ENCODE measurements around the gene ITPR3. TPM values are rescaled to one million over a fixed set of nuclear protein-coding genes. Genes with fewer than 3 reads are reported as not detected.

The ITPR3 gene
- total RNA-seq, 2 experiments from 2014 or later, result 56.6 to 83.5 TPM

DNA sequence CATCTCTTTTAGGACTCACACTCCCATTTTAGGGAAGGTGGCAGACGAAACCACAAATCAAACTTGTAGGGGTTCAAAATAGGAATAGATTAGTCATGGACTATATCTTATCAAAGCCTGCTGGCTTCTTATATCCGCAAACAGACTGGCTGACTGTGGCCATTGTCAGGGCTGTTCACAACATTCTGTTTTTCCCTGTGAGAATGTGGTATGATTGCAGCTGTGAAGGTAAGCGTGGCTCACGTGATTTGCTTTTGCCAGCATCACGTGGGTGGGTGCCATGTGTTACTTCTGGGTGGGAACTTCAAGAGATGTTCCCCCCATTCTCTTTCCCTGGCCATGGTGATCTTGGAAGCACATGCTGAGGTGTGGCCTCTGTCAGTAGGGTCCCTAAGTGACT is 119.7 kb downstream of the ITPR3 start:
- Histone ChIP-seq H3K4me1 (ENCODE audit: insufficient read depth, low read length, poor library complexity, severe bottlenecking) (no peaks in the 10 kb centered on the region), H3K9me2 (ENCODE audit: insufficient read depth, low read length) (no peaks in the 10 kb centered on the region), H3K4me2 (ENCODE audit: low read length) (no peak overlapping the region), H3K79me2 (ENCODE audit: insufficient read depth, low read depth, low read length) (no peaks in the 10 kb centered on the region), H4K20me1 (ENCODE audit: insufficient read depth, low read length) (no peaks in the 10 kb centered on the region), H3K36me3 (ENCODE audit: insufficient read depth, low read length) (no peaks in the 10 kb centered on the region), H2AFZ (ENCODE audit: low read length) (no peak overlapping the region), H3K4me3 (ENCODE audit: low read depth, low read length, poor library complexity, severe bottlenecking) (no peak overlapping the region), H3K27ac (ENCODE audit: low read depth, low read length, poor library complexity, severe bottlenecking) (no peak overlapping the region), H3K9me3 (ENCODE audit: low read length) (no peaks in the 10 kb centered on the region)
- TF ChIP-seq, protein P1, sequence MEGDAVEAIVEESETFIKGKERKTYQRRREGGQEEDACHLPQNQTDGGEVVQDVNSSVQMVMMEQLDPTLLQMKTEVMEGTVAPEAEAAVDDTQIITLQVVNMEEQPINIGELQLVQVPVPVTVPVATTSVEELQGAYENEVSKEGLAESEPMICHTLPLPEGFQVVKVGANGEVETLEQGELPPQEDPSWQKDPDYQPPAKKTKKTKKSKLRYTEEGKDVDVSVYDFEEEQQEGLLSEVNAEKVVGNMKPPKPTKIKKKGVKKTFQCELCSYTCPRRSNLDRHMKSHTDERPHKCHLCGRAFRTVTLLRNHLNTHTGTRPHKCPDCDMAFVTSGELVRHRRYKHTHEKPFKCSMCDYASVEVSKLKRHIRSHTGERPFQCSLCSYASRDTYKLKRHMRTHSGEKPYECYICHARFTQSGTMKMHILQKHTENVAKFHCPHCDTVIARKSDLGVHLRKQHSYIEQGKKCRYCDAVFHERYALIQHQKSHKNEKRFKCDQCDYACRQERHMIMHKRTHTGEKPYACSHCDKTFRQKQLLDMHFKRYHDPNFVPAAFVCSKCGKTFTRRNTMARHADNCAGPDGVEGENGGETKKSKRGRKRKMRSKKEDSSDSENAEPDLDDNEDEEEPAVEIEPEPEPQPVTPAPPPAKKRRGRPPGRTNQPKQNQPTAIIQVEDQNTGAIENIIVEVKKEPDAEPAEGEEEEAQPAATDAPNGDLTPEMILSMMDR (conservative IDR thresholded peaks at IDR 0.05; ENCODE audit: low read length), result no peak
- TF ChIP-seq EZH2phosphoT487 (IDR thresholded peaks at IDR 0.05; ENCODE audit: borderline replicate concordance, low read depth, low read length), result no peak
- DNase-seq (ENCODE audit: low spot score), result no peak
- CTCF ChIA-PET (ENCODE audit: unreplicated experiment), result interaction anchor here (0.6 kb wide), 1 partner anchor 291 kb away, joined by 3 read pairs; no protein-coding TSS in a partner anchor
- intact Hi-C loops (cut with micrococcal nuclease; ENCODE audit: unreplicated experiment), result loop anchor here (10.0 kb wide), 1 partner anchor 414 kb away; no protein-coding TSS in a partner anchor
- no TSS peak for BruUV-seq (replicated peaks)
- POLR2A ChIA-PET, result no interaction called here

DNA sequence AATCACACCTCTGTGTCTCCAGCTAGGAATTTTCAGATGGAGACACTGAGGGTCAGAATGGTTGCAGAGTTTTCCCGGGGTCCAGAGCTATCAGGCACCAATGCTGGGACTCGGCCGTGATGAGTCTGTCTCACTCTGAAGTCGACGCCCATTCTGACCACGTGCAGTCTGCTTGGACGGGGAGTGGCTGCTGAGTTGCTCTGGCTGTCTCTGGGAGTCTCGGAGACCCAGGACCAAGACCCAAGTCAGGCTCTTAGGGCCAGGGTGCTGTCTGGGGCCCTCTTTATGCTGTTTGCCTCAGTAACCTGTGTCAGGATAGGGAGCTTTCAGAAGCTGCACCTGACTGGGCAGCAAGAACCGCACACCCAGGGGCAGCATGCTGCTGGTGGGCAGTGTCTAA is 121.0 kb downstream of the ITPR3 start:
- H3K27ac ChIP-seq (ENCODE audit: low read depth, low read length, poor library complexity, severe bottlenecking), result no peak overlapping the region
- ChIA-PET CTCF (ENCODE audit: unreplicated experiment) (interaction anchor here (0.6 kb wide), 1 partner anchor 31 kb away, joined by 3 read pairs; the partner anchor contains the start of gene UQCC2), POLR2A (no interaction called here)
- no peaks in the 10 kb centered on the region for H3K9me2 ChIP-seq (ENCODE audit: insufficient read depth, low read length)
- DNase-seq (ENCODE audit: low spot score), result no peak
- no peak overlapping the region for H3K4me2 ChIP-seq (ENCODE audit: low read length)
- no peaks in the 10 kb centered on the region for H3K4me1 ChIP-seq (ENCODE audit: insufficient read depth, low read length, poor library complexity, severe bottlenecking)
- no peak overlapping the region for H3K4me3 ChIP-seq (ENCODE audit: low read depth, low read length, poor library complexity, severe bottlenecking)
- no peaks in the 10 kb centered on the region for H3K79me2 ChIP-seq (ENCODE audit: insufficient read depth, low read depth, low read length)
- TF ChIP-seq, protein P1 (conservative IDR thresholded peaks at IDR 0.05; ENCODE audit: low read length), result no peak
- TF ChIP-seq EZH2phosphoT487 (IDR thresholded peaks at IDR 0.05; ENCODE audit: borderline replicate concordance, low read depth, low read length), result no peak
- intact Hi-C loops (cut with micrococcal nuclease; ENCODE audit: unreplicated experiment), result loop anchor here (2.0 to 10.0 kb wide), 2 partner anchors 71 to 413 kb away; no protein-coding TSS in a partner anchor
- H3K36me3 ChIP-seq (ENCODE audit: insufficient read depth, low read length), result no peaks in the 10 kb centered on the region
- H4K20me1 ChIP-seq (ENCODE audit: insufficient read depth, low read length), result no peaks in the 10 kb centered on the region
- H2AFZ ChIP-seq (ENCODE audit: low read length), result no peak overlapping the region
- BruUV-seq (replicated peaks), result no TSS peak
- H3K9me3 ChIP-seq (ENCODE audit: low read length), result no peaks in the 10 kb centered on the region

GRCh38 chr6:33742837-33743236 is 121.7 kb downstream of the ITPR3 start:
- no peak overlapping the region for H3K4me3 ChIP-seq (ENCODE audit: low read depth, low read length, poor library complexity, severe bottlenecking)
- H3K9me2 ChIP-seq (ENCODE audit: insufficient read depth, low read length), result no peaks in the 10 kb centered on the region
- intact Hi-C loops (cut with micrococcal nuclease; ENCODE audit: unreplicated experiment), result loop anchor here (2.0 to 10.0 kb wide), 2 partner anchors 70 to 412 kb away; no protein-coding TSS in a partner anchor
- ChIA-PET POLR2A (no interaction called here), CTCF (ENCODE audit: unreplicated experiment) (no interaction called here)
- no peak overlapping the region for H2AFZ ChIP-seq (ENCODE audit: low read length)
- no peaks in the 10 kb centered on the region for H4K20me1 ChIP-seq (ENCODE audit: insufficient read depth, low read length)
- H3K4me2 ChIP-seq (ENCODE audit: low read length), result no peak overlapping the region
- H3K9me3 ChIP-seq (ENCODE audit: low read length), result no peaks in the 10 kb centered on the region
- no peak overlapping the region for H3K27ac ChIP-seq (ENCODE audit: low read depth, low read length, poor library complexity, severe bottlenecking)
- TF ChIP-seq, protein P1 (conservative IDR thresholded peaks at IDR 0.05; ENCODE audit: low read length), result no peak
- no peak for TF ChIP-seq EZH2phosphoT487 (IDR thresholded peaks at IDR 0.05; ENCODE audit: borderline replicate concordance, low read depth, low read length)
- H3K4me1 ChIP-seq (ENCODE audit: insufficient read depth, low read length, poor library complexity, severe bottlenecking), result no peaks in the 10 kb centered on the region
- no TSS peak for BruUV-seq (replicated peaks)
- no peaks in the 10 kb centered on the region for H3K79me2 ChIP-seq (ENCODE audit: insufficient read depth, low read depth, low read length)
- DNase-seq (ENCODE audit: low spot score), result no peak
- H3K36me3 ChIP-seq (ENCODE audit: insufficient read depth, low read length), result no peaks in the 10 kb centered on the region
